Hepatocyte (in vitro differentiated cells): ENCODE data around the gene TOR1AIP2.

Source experiments
- CTCF ChIP-seq: fragments of 200-600 bp; sonication (generic); IDR thresholded peaks from 2 replicates; pipeline ENCODE4 v1.5.1; 2016; ENCODE audit warnings: antibody characterized with exemption, mild to moderate bottlenecking; ENCODE audit not compliant: poor library complexity
- EZH2 ChIP-seq: fragments of 200-600 bp; sonication (generic); IDR thresholded peaks from 2 replicates; pipeline ENCODE4 v1.6.1; 2016; ENCODE audit warnings: antibody characterized with exemption, mild to moderate bottlenecking, borderline replicate concordance

GRCh38 chr1:179810367-179810715 is 67.3 kb downstream of the TOR1AIP2 start:
- TF ChIP-seq CTCF (no peak), EZH2 (no peak)
